Mucosa of descending colon (tissue), 3 donors: Measurements from ENCODE around the gene GMDS. TPM values are rescaled to one million over a fixed set of nuclear protein-coding genes. Genes with fewer than 3 reads are reported as not detected.

Experiments
- ATAC-seq: fragments of 200-7000 bp; cut with Tn5 transposase; one replicate; pipeline ENCODE4 v1.9.1; 2020; ENCODE audit warnings: mild to moderate bottlenecking, moderate library complexity
- DNase-seq, 3 donors: peaks; one replicate each; pipeline ENCODE4 v3.0.0-alpha.2; 2020
- H3K36me3 ChIP-seq: fragments of 200-600 bp; one replicate; pipeline ENCODE4 v1.8.0; 2021; ENCODE audit warnings: low read depth, mild to moderate bottlenecking
- H3K4me1 ChIP-seq: fragments of 200-600 bp; one replicate; pipeline ENCODE4 v1.8.0; 2021; ENCODE audit warnings: low read depth, mild to moderate bottlenecking
- H3K4me3 ChIP-seq: fragments of 200-600 bp; one replicate; pipeline ENCODE4 v1.8.0; 2021; ENCODE audit warnings: mild to moderate bottlenecking
- H3K9me3 ChIP-seq: fragments of 200-600 bp; one replicate; pipeline ENCODE4 v1.8.0; 2021; ENCODE audit warnings: mild to moderate bottlenecking
- intact Hi-C, 2 donors: fragments of 100-400 bp; cut with DNase I in 1 of 2; cut with micrococcal nuclease in 1 of 2; formaldehyde crosslinking; loops; one replicate each; pipeline versions ENCODE4 v1.11.0 to v1.11.1; 2022; cut with DNase I, micrococcal nuclease
- total RNA-seq, 3 donors: library from RNA; stranded (reverse); fragmentation: NEBNext Ultra II Directional in 2 of 3; extraction: Animal tissue kit (Norgen Biotek cat#: 25700) in 2 of 3; gene quantifications; one replicate each; pipeline versions ENCODE4 v1.2.1 to v1.2.4, GENCODE V29; 2021 to 2023
- TF ChIP-seq, protein P1 (sequence below): fragments of 200-600 bp; IDR thresholded peaks from one replicate; pipeline ENCODE4 v1.8.0; 2022; ENCODE audit warnings: antibody characterized with exemption, mild to moderate bottlenecking
- donor health status: DM: no; HTN: no; CAD: no; lungs with moderate emphysema.
- donor health status: DM: no; HTN: no; CAD: no.
- donor health status: DM: no; HTN: yes; CAD: no.

The GMDS gene
- total RNA-seq, 3 donors from 2014 or later = 68.0 to 228 (median 135) TPM

- intact Hi-C loops = no loop called here
- no peak overlapping the region for H3K4me3 ChIP-seq
- TF ChIP-seq, protein P1, sequence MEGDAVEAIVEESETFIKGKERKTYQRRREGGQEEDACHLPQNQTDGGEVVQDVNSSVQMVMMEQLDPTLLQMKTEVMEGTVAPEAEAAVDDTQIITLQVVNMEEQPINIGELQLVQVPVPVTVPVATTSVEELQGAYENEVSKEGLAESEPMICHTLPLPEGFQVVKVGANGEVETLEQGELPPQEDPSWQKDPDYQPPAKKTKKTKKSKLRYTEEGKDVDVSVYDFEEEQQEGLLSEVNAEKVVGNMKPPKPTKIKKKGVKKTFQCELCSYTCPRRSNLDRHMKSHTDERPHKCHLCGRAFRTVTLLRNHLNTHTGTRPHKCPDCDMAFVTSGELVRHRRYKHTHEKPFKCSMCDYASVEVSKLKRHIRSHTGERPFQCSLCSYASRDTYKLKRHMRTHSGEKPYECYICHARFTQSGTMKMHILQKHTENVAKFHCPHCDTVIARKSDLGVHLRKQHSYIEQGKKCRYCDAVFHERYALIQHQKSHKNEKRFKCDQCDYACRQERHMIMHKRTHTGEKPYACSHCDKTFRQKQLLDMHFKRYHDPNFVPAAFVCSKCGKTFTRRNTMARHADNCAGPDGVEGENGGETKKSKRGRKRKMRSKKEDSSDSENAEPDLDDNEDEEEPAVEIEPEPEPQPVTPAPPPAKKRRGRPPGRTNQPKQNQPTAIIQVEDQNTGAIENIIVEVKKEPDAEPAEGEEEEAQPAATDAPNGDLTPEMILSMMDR = no peak
- H3K9me3 ChIP-seq = no peaks in the 10 kb centered on the region
- DNase-seq (no peak), ATAC-seq (no peak)
- peaks cover 21% of the 10 kb centered on the region for H3K4me1 ChIP-seq
- H3K36me3 ChIP-seq = no peaks in the 10 kb centered on the region
Observed at GRCh38 chr6:2229742-2230141, 15.7 kb downstream of the GMDS start.

DNA sequence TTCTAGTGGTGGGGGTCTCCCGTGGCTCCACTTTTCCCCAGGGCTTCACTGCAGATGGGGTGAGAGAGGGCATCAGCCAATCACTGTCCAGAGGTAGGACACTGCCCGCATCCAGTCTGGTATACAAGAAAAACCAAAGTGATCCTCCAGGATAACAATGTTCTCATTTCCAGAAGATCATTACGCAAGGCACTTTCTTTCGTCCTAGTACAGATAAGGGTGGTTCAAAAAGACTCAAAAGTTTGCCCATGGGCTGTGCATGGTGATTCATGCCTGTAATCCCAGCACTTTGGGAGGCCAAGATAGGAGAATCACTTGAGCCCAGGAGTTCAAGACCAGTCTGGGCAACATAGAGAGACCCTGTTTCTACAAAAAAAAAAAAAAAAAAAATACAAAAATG is 16.4 kb downstream of the GMDS start:
- Histone ChIP-seq H3K4me3 (no peak overlapping the region), H3K36me3 (no peaks in the 10 kb centered on the region), H3K9me3 (no peaks in the 10 kb centered on the region), H3K4me1 (peaks cover 26% of the 10 kb centered on the region)
- intact Hi-C loops = no loop called here
- TF ChIP-seq, protein P1 = no peak
- ATAC-seq (no peak), DNase-seq (no peak)

- Histone ChIP-seq H3K4me3 (no peak overlapping the region), H3K9me3 (no peaks in the 10 kb centered on the region), H3K4me1 (peaks cover 29% of the 10 kb centered on the region), H3K36me3 (no peaks in the 10 kb centered on the region)
- intact Hi-C loops = no loop called here
- TF ChIP-seq, protein P1 = no peak
- no peak for DNase-seq
- no peak for ATAC-seq
Observed at GRCh38 chr6:2228392-2228791, 17.0 kb downstream of the GMDS start.

GRCh38 chr6:2226775-2227174 is 18.6 kb downstream of the GMDS start:
- TF ChIP-seq, protein P1 = no peak
- no peaks in the 10 kb centered on the region for H3K9me3 ChIP-seq
- H3K4me3 ChIP-seq = no peak overlapping the region
- no peak for DNase-seq
- no peak for ATAC-seq
- no peaks in the 10 kb centered on the region for H3K36me3 ChIP-seq
- peaks cover 30% of the 10 kb centered on the region for H3K4me1 ChIP-seq
- intact Hi-C loops = no loop called here

GRCh38 chr6:2225422-2226392 is 19.7 kb downstream of the GMDS start:
- peaks cover 21% of the 10 kb centered on the region for H3K4me1 ChIP-seq
- no peaks in the 10 kb centered on the region for H3K36me3 ChIP-seq
- DNase-seq (peak in 1 of 3 donors; percentile 38), ATAC-seq (peak; percentile 85)
- H3K9me3 ChIP-seq = no peaks in the 10 kb centered on the region
- H3K4me3 ChIP-seq = no peak overlapping the region
- intact Hi-C loops = no loop called here
- TF ChIP-seq, protein P1 = no peak
